ENCODE results near the gene TFDP2.
"Not testable (repeated sequence)": the region's sequence is repeated elsewhere in the genome, so short reads cannot be mapped to it uniquely, and the experiment has no call there.

The TFDP2 gene

GRCh38 chr3:141925677-141926076 is 223.7 kb downstream of the TFDP2 start:
- DNase-seq (ENCODE audit: low read depth in 2 of 2): not testable (repeated sequence)

DNA sequence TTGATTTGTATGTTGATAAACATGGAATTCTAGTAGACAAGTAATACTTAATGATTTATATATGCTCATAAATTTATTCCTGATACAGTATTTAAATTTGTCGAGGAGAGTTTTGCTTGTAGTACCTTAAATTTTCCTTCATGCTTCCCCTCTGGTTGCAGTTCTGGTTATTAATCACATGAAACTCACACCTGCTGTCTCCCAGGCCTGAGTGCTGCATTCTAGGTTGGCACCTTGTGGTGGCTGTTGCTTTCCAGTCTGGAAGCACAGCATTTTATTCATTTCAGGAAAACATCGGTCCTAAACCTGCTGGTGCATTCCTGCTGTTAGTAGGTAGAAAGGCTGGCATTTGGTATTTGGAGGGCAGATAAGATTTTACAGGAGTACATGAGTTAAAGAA is 228.0 kb downstream of the TFDP2 start:
- DNase-seq (ENCODE audit: low read depth in 2 of 2): no peak

GRCh38 chr3:141920701-141921100 is 228.6 kb downstream of the TFDP2 start:
- DNase-seq (ENCODE audit: low read depth in 2 of 2): no peak

DNA sequence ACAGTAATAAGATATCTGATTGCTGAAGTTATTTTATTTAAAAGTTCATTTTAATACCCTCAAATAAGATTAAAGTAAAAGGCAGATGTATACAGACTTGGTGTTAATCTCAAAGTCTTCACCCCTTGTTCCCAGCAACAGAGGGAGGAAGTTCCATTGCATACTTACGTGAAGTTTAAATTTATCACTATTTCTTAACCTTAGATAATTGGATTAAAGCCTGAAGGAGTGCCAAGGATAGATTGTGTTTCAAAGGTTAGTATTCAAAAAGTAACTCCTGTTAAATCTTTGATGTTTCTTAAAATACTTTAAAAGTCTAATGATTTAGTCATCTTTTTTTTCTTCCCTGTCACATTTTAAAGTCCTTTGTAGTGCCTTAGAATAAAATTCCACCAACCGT is 233.6 kb downstream of the TFDP2 start:
- DNase-seq (ENCODE audit: low read depth in 2 of 2): no peak

DNA sequence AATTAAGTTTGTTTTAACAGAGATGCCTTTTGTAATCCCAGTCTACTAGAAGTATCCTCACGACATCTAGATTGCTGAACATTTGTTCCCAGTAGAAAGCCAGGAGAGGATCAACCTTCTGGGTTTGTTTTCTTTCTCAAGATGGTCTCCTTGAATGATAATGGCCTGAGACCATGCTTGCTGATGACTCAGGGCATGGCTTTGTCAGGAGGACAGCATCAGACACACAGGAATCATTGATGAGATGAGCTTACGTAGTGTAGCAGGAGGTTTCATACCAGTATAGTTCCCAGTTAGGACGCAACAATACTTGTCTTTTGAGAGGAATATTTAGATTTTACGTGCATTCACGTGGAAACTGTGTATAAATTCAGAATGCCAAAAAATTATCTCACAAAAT is 234.3 kb downstream of the TFDP2 start:
- no peak for DNase-seq (ENCODE audit: low read depth in 2 of 2)

DNA sequence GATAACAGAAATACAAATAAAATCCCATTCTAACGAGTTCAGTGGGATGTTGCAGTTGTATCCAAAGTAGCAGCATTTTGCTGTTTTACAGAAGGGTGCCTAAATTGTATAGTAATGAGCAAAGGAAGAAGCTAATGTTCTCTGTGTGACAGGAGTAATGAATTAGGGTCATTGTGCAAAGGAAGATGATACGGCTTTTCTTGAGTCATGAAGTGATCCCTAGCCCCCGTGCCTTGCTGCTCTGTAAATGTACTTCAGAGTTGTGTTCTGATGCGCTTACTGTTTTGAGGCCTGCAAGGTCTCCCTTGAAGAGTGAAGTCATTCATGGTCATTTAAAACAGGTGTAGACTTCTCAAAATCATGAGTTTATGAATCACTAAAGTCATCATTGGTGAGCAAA is 235.0 kb downstream of the TFDP2 start:
- no peak for DNase-seq (ENCODE audit: low read depth in 2 of 2)

GRCh38 chr3:141913150-141913811 is 236.1 kb downstream of the TFDP2 start:
- peak in 1 of 2 donors; percentile 8 for DNase-seq (ENCODE audit: low read depth in 2 of 2)

DNA sequence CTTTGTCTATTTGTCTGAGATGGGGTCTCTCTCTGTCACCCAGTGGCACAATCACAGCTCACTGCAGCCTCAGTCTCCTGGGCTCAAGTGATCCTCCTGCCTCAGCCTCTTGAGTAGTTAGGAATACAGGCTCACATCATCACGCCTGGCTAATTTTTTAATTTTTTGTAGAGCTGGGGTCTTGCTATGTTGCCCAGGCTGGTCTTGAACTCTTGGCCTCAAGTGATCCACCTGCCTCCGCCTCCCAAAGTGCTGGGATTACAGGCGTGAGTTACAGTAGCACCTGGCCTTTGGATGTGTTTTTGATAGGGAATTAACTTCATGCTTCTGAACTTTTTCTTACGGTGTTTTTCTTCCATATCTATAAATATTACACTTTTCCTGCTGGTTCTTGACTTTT is 239.4 kb downstream of the TFDP2 start:
- DNase-seq (ENCODE audit: low read depth in 2 of 2): not testable (repeated sequence)

DNA sequence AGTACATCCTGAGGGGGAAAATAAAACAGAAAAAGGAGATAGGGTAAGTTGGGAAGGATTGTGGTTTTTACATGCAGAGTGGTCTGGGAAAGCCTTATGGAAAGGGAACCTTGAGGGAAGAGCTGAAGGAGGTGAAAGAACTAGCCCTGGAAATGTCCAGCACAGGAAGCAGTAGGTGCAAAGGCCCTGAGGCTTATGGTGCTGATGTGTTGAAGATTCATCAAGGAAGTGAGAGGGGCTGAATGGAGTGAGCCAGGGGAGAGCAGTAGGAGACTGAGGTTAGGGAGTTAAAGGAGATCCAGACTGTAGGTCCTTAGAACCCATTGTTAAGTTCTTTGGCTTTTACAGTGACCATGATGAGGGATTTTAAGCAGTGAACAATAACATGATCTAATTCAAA is 239.9 kb downstream of the TFDP2 start:
- DNase-seq (ENCODE audit: low read depth in 2 of 2): no peak

DNA sequence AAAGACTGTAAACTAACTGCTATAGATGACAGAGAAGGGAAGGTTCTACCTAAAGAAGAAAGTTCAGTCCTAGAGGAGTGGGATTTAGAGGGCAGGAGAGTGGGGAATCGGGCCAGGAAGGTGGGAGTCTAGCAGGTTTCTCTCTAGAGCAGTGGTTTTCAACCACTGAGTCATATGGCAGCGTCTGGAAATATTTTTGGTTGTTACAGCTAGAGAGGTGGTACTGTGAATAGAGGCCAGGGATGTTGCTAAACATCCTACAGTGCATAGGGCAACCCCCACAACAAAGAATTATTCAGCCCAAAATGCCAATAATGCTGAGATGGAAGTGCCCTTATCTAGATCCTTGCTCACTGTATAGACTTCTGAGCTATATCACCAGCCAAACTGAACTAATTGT is 244.2 kb downstream of the TFDP2 start:
- DNase-seq (ENCODE audit: low read depth in 2 of 2): no peak

DNA sequence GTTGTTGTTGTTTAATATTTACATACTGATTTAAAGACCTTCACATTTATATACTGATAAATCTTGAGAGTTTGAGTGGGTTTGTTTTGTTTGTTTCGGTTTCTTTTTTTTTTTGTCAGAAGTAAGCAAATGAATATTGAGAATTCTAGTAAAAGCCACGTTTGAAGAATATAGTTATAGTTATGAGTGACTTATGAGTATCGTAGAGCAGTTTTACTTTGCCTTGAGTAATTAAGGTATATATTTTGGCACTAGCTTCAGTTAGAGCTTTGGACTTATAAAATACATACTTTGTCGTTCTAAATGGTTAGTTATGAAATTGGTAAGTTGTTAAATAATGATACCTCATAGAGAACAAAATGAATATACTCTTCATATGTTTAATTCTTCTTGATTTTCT is 245.1 kb downstream of the TFDP2 start:
- no peak for DNase-seq (ENCODE audit: low read depth in 2 of 2)

DNA sequence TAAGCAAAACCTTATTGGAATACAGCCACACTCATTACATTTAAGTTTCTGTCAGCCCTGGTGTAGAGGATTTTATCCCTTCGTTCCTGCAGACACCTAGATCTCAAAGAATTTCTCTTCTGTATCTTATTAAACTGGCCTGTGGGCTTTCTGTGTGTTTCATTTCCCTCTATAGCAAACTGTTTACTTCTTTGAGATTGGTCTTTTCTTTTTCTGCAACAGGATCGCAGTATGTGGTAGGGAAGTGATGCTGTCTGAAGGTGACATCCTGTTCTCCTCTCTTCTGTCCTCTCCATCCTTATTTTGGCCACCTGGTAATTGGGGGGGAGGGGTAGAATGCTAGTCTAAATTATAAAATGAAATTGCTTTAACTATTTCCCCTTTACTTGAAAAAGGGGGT is 247.4 kb downstream of the TFDP2 start:
- DNase-seq (ENCODE audit: low read depth in 2 of 2): no peak

GRCh38 chr3:141900343-141900742 is 249.0 kb downstream of the TFDP2 start:
- DNase-seq (ENCODE audit: low read depth in 2 of 2): no peak

DNA sequence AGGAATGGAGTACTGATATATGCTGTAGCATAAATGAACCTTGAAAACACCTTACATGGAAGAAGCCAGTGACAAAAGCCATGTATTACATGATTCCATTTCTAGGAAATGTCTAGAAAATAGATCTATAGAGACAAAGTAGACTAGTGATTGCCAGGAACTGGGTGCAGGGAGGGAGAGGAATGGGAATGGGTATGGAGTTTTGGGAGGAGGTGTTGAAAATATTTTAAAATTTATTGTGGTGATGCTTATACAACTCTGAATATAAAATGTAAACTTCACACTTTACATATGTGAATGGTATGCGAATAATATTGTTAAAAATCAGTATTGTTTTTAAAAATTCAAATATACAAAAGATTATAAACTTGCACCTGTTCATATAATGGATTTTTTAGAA is 250.4 kb downstream of the TFDP2 start:
- DNase-seq (ENCODE audit: low read depth in 2 of 2): no peak

GRCh38 chr3:141895731-141896130 is 253.6 kb downstream of the TFDP2 start:
- no peak for DNase-seq (ENCODE audit: low read depth in 2 of 2)

DNA sequence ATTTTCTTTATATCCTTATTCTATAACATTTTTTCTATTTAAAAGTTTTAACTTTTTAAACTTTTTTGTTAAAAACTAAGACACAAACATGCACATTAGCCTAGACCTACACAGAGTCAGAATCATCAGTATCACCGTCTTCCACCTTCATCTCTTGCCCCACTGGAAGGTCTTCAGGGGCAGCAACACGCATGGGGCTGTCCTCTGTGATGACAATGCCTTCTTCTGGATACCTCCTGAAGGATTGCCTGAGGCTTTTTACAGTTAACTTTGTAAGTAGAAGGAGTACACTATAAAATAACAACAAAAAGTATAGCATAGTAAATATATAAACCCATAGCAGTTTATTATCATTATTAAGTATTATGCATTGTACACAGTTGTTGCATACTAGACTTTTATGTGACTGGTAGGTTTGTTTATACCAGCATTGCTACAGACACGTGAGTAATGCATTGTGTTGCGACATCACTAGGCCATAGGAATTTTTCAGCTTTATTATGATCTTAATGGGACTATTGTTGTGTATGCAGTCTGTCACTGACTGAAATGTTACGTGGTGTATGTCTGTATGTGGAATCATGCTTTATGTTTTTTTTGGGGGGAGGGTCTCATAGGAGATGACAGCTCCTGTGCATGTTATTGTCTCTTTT is 254.7 kb downstream of the TFDP2 start:
- no peak for DNase-seq (ENCODE audit: low read depth in 2 of 2)
